Measurements from ENCODE around the gene ABCA8.

Gene ABCA8

GRCh38 chr17:68878226-68878885, 76.8 kb downstream of the ABCA8 start:
- Mint-ChIP-seq H3K4me3 (no peak overlapping the region), H3K36me3 (ENCODE audit: insufficient read depth) (no peaks in the 10 kb centered on the region), H3K4me1 (no peaks in the 10 kb centered on the region), H3K9me3 (no peaks in the 10 kb centered on the region), H3K27me3 (peaks cover 31% of the 10 kb centered on the region), H3K27ac (ENCODE audit: low read depth) (no peak overlapping the region)
- ATAC-seq (replicated peaks; ENCODE audit: extremely low read depth, poor library complexity, severe bottlenecking) (no peak), DNase-seq (ENCODE audit: low spot score in 2 of 2) (no peak)

GRCh38 chr17:68871447-68871846, 83.7 kb downstream of the ABCA8 start:
- H3K4me1 Mint-ChIP-seq: no peaks in the 10 kb centered on the region
- H3K36me3 Mint-ChIP-seq (ENCODE audit: insufficient read depth): no peaks in the 10 kb centered on the region
- H3K9me3 Mint-ChIP-seq: no peaks in the 10 kb centered on the region
- DNase-seq (ENCODE audit: low spot score in 2 of 2) (no peak), ATAC-seq (replicated peaks; ENCODE audit: extremely low read depth, poor library complexity, severe bottlenecking) (no peak)
- peaks cover 11% of the 10 kb centered on the region for H3K27me3 Mint-ChIP-seq
- no peak overlapping the region for H3K4me3 Mint-ChIP-seq
- no peak overlapping the region for H3K27ac Mint-ChIP-seq (ENCODE audit: low read depth)

- ATAC-seq (replicated peaks; ENCODE audit: extremely low read depth, poor library complexity, severe bottlenecking): no peak
- Mint-ChIP-seq H3K36me3 (ENCODE audit: insufficient read depth) (no peaks in the 10 kb centered on the region), H3K4me3 (no peak overlapping the region), H3K4me1 (no peaks in the 10 kb centered on the region), H3K27ac (ENCODE audit: low read depth) (no peak overlapping the region), H3K27me3 (peaks cover 11% of the 10 kb centered on the region), H3K9me3 (no peaks in the 10 kb centered on the region)
- no peak for DNase-seq (ENCODE audit: low spot score in 2 of 2)
These were observed 84.2 kb downstream of the ABCA8 start for GRCh38 chr17:68870976-68871375.

- Mint-ChIP-seq H3K4me3 (no peak overlapping the region), H3K27ac (ENCODE audit: low read depth) (no peak overlapping the region), H3K9me3 (no peaks in the 10 kb centered on the region), H3K36me3 (ENCODE audit: insufficient read depth) (no peaks in the 10 kb centered on the region), H3K4me1 (no peaks in the 10 kb centered on the region), H3K27me3 (peaks cover 11% of the 10 kb centered on the region)
- DNase-seq (ENCODE audit: low spot score in 2 of 2) (no peak), ATAC-seq (replicated peaks; ENCODE audit: extremely low read depth, poor library complexity, severe bottlenecking) (no peak)
These were observed 84.9 kb downstream of the ABCA8 start for GRCh38 chr17:68870161-68870826.

- no peak for DNase-seq (ENCODE audit: low spot score in 2 of 2)
- Mint-ChIP-seq H3K4me3 (no peak overlapping the region), H3K9me3 (peaks cover 3% of the 10 kb centered on the region), H3K4me1 (no peaks in the 10 kb centered on the region), H3K27me3 (peaks cover 11% of the 10 kb centered on the region), H3K36me3 (ENCODE audit: insufficient read depth) (no peaks in the 10 kb centered on the region), H3K27ac (ENCODE audit: low read depth) (no peak overlapping the region)
- ATAC-seq (replicated peaks; ENCODE audit: extremely low read depth, poor library complexity, severe bottlenecking): no peak
These were observed 86.5 kb downstream of the ABCA8 start for GRCh38 chr17:68868708-68869107.

GRCh38 chr17:68867759-68868516, 87.3 kb downstream of the ABCA8 start:
- no peaks in the 10 kb centered on the region for H3K4me1 Mint-ChIP-seq
- H3K36me3 Mint-ChIP-seq (ENCODE audit: insufficient read depth): no peaks in the 10 kb centered on the region
- ATAC-seq (replicated peaks; ENCODE audit: extremely low read depth, poor library complexity, severe bottlenecking) (no peak), DNase-seq (ENCODE audit: low spot score in 2 of 2) (no peak)
- H3K27ac Mint-ChIP-seq (ENCODE audit: low read depth): no peak overlapping the region
- H3K4me3 Mint-ChIP-seq: no peak overlapping the region
- peaks cover 9% of the 10 kb centered on the region for H3K9me3 Mint-ChIP-seq
- H3K27me3 Mint-ChIP-seq: peaks cover 11% of the 10 kb centered on the region

GRCh38 chr17:68865584-68865983, 89.6 kb downstream of the ABCA8 start:
- no peak for ATAC-seq (replicated peaks; ENCODE audit: extremely low read depth, poor library complexity, severe bottlenecking)
- Mint-ChIP-seq H3K9me3 (peaks cover 9% of the 10 kb centered on the region), H3K27me3 (peaks cover 24% of the 10 kb centered on the region), H3K36me3 (ENCODE audit: insufficient read depth) (no peaks in the 10 kb centered on the region), H3K4me1 (no peaks in the 10 kb centered on the region), H3K27ac (ENCODE audit: low read depth) (no peak overlapping the region), H3K4me3 (no peak overlapping the region)
- DNase-seq (ENCODE audit: low spot score in 2 of 2): no peak

- Mint-ChIP-seq H3K4me1 (no peaks in the 10 kb centered on the region), H3K9me3 (peaks cover 9% of the 10 kb centered on the region), H3K4me3 (no peak overlapping the region), H3K27me3 (peaks cover 38% of the 10 kb centered on the region), H3K36me3 (ENCODE audit: insufficient read depth) (no peaks in the 10 kb centered on the region), H3K27ac (ENCODE audit: low read depth) (no peak overlapping the region)
- ATAC-seq (replicated peaks; ENCODE audit: extremely low read depth, poor library complexity, severe bottlenecking): no peak
- DNase-seq (ENCODE audit: low spot score in 2 of 2): no peak
These were observed 92.0 kb downstream of the ABCA8 start for GRCh38 chr17:68863091-68863652.

- DNase-seq (ENCODE audit: low spot score in 2 of 2): no peak
- no peaks in the 10 kb centered on the region for H3K36me3 Mint-ChIP-seq (ENCODE audit: insufficient read depth)
- H3K4me3 Mint-ChIP-seq: no peak overlapping the region
- ATAC-seq (replicated peaks; ENCODE audit: extremely low read depth, poor library complexity, severe bottlenecking): no peak
- no peaks in the 10 kb centered on the region for H3K4me1 Mint-ChIP-seq
- peaks cover 52% of the 10 kb centered on the region for H3K27me3 Mint-ChIP-seq
- no peak overlapping the region for H3K27ac Mint-ChIP-seq (ENCODE audit: low read depth)
- H3K9me3 Mint-ChIP-seq: peaks cover 9% of the 10 kb centered on the region
These were observed 93.6 kb downstream of the ABCA8 start for GRCh38 chr17:68861602-68862001.

GRCh38 chr17:68860941-68861340, 94.3 kb downstream of the ABCA8 start:
- Mint-ChIP-seq H3K9me3 (peaks cover 9% of the 10 kb centered on the region), H3K27ac (ENCODE audit: low read depth) (no peak overlapping the region), H3K4me3 (no peak overlapping the region), H3K4me1 (no peaks in the 10 kb centered on the region), H3K27me3 (peaks cover 57% of the 10 kb centered on the region), H3K36me3 (ENCODE audit: insufficient read depth) (no peaks in the 10 kb centered on the region)
- DNase-seq (ENCODE audit: low spot score in 2 of 2) (no peak), ATAC-seq (replicated peaks; ENCODE audit: extremely low read depth, poor library complexity, severe bottlenecking) (no peak)

GRCh38 chr17:68854452-68854851, 100.7 kb downstream of the ABCA8 start:
- H3K27ac Mint-ChIP-seq (ENCODE audit: low read depth): no peak overlapping the region
- no peaks in the 10 kb centered on the region for H3K9me3 Mint-ChIP-seq

GRCh38 chr17:68853439-68853838, 101.8 kb downstream of the ABCA8 start:
- Mint-ChIP-seq H3K27me3 (peaks cover 57% of the 10 kb centered on the region), H3K4me3 (no peak overlapping the region), H3K36me3 (ENCODE audit: insufficient read depth) (no peaks in the 10 kb centered on the region), H3K4me1 (no peaks in the 10 kb centered on the region), H3K9me3 (no peaks in the 10 kb centered on the region), H3K27ac (ENCODE audit: low read depth) (no peak overlapping the region)
- ATAC-seq (replicated peaks; ENCODE audit: extremely low read depth, poor library complexity, severe bottlenecking) (no peak), DNase-seq (ENCODE audit: low spot score in 2 of 2) (no peak)

More at GRCh38 chr17:68854452-68854851, 100.7 kb downstream of the ABCA8 start:
- ATAC-seq (replicated peaks; ENCODE audit: extremely low read depth, poor library complexity, severe bottlenecking) (no peak), DNase-seq (ENCODE audit: low spot score in 2 of 2) (no peak)
- peaks cover 67% of the 10 kb centered on the region for H3K27me3 Mint-ChIP-seq
- no peaks in the 10 kb centered on the region for H3K36me3 Mint-ChIP-seq (ENCODE audit: insufficient read depth)
- no peaks in the 10 kb centered on the region for H3K4me1 Mint-ChIP-seq
- H3K4me3 Mint-ChIP-seq: no peak overlapping the region
